KOPT-K1 (cell line): Measurements from ENCODE around the gene CYB561D1.

Experiments used
- H3K27ac ChIP-seq: fragments of 200-600 bp; sonication (generic); 2 replicates; pipeline ENCODE4 v1.5.1; 2016; ENCODE audit warnings: antibody characterized with exemption, mild to moderate bottlenecking, low read depth, low read length; ENCODE audit not compliant: poor library complexity, severe bottlenecking
- H3K36me3 ChIP-seq: fragments of 200-600 bp; sonication (generic); 2 replicates; pipeline ENCODE4 v1.5.1; 2017; ENCODE audit warnings: antibody characterized with exemption, mild to moderate bottlenecking, low read length, moderate library complexity; ENCODE audit not compliant: insufficient read depth
- H3K9me3 ChIP-seq: fragments of 200-600 bp; sonication (generic); 2 replicates; pipeline ENCODE4 v1.5.1; 2017; ENCODE audit warnings: antibody characterized with exemption, low read length, mild to moderate bottlenecking; ENCODE audit not compliant: insufficient read depth, poor library complexity, severe bottlenecking

Gene CYB561D1

DNA sequence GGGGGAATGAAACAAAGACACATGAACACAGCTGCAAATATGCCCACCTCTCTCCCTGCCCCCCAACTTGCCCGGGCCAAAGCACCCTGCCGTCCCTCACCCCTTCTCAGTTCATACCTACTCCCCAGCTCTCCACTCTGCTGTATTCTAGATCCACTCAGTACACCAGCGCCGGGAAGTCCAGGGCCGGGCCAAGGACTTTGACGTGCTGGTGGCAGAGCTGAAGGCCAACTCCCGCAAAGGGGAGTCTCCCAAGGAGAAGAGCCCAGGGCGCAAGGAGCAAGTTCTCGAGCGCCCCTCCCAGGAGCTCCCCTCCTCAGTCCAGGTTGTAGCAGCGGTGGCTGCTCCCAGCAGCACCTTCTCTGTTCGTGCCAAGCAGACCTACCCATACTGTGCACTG lies 5.2 kb upstream of the CYB561D1 start:
- peaks cover 55% of the 10 kb centered on the region; the same call in 1 of the 2 replicates for H3K36me3 ChIP-seq
- no peak overlapping the region for H3K27ac ChIP-seq
- no peaks in the 10 kb centered on the region for H3K9me3 ChIP-seq

DNA sequence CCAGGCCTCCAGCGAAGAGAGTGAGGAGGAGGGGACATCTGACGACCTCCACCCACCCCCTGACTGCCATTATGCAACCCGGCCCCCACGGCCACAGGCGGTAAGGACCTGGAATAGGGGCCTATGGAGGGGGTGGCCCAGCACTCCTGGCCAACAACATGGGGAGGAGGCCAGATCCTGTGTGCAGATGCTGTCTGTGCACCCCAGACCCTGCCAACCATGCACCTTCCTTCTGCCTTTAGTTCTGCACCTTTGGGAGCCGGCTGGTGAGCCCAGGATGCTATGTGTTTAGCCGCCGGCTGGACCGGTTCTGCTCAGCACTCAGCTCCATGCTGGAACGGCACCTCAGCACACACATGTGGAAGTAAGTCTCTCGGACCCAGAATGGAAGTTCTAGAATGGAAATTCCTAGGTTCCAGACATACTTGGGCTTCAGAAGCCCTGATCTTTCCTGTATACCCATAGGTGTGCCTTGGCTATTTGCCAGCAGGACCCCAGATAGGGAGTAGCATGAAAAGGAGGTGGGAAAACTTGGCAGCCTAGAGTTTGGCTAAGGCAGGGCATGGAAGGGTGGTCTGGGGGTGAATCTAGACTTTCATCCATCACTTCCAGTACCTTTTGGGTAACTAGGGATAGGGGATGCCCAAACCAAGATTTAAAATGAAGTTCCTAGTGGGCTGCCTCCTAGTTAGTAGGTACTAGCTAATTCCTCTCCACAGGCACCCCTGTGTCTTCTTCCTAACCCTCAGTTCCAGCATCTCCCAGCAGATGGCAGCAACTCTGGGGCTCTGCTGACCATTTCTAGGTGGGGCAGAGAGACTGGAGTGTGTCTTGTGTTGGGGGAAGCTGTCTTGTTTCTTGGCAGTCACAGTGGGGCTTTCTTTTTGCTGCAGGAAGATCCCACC lies 3.6 kb upstream of the CYB561D1 start:
- no peaks in the 10 kb centered on the region for H3K9me3 ChIP-seq
- H3K36me3 ChIP-seq, result peaks cover 55% of the 10 kb centered on the region; the same call in 1 of the 2 replicates
- no peak overlapping the region for H3K27ac ChIP-seq

DNA sequence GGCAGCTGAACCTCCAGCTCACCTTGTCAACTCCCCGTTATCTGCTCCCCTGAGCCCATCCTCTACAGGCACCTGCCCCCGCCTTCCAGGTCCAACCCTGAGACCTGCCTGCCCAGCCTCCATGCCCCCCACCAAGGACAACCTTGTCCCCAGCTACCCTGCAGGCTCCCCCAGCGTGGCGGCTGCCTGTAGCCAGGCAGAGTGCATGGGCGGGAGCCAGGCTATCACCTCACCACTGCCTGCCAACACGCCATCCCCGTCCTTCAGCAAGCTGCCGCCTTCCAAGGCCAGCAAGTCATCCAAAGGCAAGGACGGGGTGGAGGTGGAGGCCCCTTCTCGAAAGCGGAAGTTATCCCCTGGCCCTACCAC lies 3.0 kb upstream of the CYB561D1 start:
- Histone ChIP-seq H3K36me3 (peaks cover 60% of the 10 kb centered on the region; the same call in 1 of the 2 replicates), H3K27ac (no peak overlapping the region), H3K9me3 (no peaks in the 10 kb centered on the region)

GRCh38 chr1:109491372-109491771 lies 2.5 kb upstream of the CYB561D1 start:
- no peak overlapping the region for H3K27ac ChIP-seq
- no peaks in the 10 kb centered on the region for H3K9me3 ChIP-seq
- peaks cover 61% of the 10 kb centered on the region for H3K36me3 ChIP-seq

- no peaks in the 10 kb centered on the region for H3K9me3 ChIP-seq
- peaks cover 62% of the 10 kb centered on the region for H3K36me3 ChIP-seq
- H3K27ac ChIP-seq, result no peak overlapping the region
These were observed 1.1 kb upstream of the CYB561D1 start for GRCh38 chr1:109492779-109493178.

DNA sequence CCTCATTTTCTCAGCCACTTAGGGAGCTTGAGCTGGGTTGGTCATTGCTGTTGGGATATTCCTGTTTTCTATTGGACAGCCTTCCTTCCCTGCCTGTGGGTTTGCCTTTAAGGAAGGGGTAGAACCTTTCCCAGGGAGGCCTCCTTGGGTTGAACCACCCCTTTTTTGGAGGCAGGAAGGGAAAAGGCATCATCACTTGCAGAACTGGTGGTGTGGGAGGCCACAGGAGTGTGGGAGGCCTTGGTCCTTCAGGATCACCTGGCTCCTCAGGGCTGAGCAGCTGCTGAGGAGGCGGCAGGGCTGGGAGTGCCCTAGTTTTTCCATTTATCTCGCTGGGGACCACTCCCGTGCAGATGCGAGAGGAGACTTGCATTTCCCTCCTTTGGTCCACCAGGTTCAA lies 667 bp upstream of the CYB561D1 start:
- Histone ChIP-seq H3K27ac (peak overlapping the region; percentile 78), H3K9me3 (no peaks in the 10 kb centered on the region), H3K36me3 (peaks cover 62% of the 10 kb centered on the region)

- Histone ChIP-seq H3K9me3 (no peaks in the 10 kb centered on the region), H3K36me3 (peaks cover 50% of the 10 kb centered on the region), H3K27ac (no peak overlapping the region)
These were observed 1.8 kb downstream of the CYB561D1 start for GRCh38 chr1:109495738-109496137.

DNA sequence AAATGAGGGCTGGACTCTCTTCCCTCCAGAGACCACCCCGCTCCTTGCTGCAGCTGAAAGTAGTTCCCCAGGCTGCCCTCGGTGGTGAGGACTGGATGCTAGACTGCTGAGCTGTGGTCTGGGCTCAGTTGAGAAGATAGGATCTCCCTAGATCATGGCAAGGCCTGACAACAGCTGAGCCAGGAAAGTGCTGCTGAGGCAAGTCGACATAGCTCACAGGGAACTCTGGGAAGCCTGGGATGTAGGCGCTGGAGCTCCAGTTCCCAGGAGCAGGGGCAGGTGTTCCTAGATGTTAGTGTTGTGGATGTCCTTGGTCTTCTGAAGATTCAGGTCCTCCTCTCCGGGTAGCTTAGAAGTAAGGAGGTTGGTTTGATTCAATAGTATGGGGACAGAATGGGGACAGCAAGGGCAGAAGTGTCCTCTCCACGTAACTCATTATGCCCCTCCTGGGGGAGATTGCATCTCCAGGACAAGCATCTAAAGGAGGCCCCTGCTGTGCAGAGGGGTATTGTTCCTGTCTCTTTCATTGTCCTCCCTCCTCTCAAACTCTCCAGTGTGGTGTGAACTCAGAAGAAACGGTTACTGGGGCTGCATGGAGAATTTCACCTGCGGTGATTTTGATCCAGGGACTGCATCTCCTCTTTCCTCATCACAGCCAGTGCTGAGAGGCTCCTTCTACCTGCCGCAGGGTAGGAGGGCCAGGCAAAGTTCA lies 3.7 kb downstream of the CYB561D1 start:
- Histone ChIP-seq H3K27ac (no peak overlapping the region), H3K9me3 (no peaks in the 10 kb centered on the region), H3K36me3 (peaks cover 44% of the 10 kb centered on the region)

DNA sequence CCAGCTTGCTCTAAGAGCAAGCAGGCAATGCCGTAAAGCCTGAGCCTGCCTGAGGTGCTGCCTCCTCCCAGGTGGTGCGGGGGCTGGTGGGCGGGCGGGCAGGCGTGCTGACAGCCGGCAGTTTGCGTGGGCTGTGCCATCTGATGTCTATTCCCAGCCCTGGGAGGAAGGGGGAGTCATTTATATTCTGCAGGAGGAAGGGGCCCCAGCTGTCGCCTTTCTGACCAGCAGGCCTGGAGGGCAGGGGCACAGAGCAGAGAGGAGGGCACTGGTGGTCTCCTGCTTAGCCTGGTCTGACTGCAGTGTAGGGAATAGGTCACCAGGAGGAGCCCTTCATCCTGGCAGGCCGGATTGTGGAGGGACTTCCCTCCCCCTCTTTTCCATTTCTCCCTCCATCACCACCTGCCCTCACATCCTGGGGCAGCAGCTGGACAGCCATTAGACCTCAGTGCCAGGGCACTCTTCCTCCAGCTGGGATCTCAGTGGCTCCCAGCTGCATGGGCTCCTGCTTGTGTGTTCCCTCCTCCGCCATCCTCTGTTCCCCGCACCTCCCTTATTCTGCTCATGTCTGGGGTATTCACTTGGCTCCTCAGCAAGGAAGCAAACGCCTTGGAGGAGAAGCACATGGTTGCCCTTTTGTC lies 4.4 kb downstream of the CYB561D1 start:
- Histone ChIP-seq H3K36me3 (peaks cover 44% of the 10 kb centered on the region), H3K27ac (no peak overlapping the region), H3K9me3 (no peaks in the 10 kb centered on the region)

DNA sequence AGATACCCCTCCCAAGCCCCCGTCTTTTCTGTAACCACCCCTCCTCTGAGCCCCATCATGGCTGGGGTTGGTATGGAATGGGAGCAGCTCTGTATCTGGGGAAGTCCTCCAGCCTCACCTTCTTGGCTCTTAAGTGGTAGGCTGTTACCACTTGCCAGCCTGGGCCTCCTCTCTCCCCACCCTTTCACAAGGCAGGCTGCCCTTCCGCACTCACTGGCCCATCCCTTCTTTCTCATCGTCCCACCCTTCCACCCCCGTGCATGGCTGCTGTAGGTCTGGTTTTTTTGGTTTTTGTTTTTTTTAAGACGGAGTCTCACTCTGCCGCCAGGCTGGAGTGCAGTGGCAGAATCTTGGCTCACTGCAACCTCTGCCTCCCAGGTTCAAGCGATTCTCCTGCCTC lies 5.2 kb downstream of the CYB561D1 start:
- Histone ChIP-seq H3K27ac (no peak overlapping the region), H3K36me3 (peaks cover 44% of the 10 kb centered on the region), H3K9me3 (no peaks in the 10 kb centered on the region)

DNA sequence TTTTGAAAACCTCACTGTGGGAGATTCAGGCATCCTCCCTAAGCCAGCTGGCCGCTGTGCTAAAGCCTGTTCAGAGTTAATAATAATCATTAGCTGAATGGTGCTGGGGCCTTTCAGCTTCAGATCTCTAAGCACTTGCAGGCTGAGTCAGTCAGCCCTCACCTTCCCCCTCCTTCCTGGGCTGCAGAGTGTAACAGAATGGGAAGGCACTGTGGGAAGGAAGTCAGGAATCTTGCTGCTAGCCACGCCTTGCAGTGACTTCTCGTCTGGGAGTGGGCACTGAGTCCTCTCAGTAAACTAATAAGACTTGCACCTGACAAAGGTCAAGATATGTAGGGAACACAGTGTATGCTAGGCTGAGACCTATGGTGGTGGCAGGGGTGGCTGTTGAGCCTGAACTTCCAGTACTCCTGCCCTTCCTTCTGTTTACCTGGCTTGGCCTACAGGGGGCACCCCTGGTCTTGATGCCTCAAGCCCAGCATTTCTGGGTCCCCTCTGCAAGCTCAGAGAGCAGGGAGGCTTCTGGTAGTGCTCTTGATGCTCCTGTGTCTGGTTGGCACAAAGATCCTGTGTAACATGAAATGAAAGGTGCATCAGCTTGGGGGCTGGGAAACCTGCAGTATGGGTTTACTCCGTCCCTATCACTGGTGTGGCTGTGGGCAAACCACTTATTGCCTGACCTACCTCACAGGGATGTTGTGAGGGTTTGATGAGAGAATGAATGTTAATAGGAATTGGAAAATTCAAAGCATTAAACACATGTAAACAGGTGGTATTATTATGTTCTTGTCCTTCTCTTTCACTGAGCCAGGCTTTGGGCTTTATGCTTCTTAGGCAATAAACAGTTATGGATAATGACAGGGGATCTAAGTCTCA lies 6.0 kb downstream of the CYB561D1 start:
- Histone ChIP-seq H3K27ac (no peak overlapping the region), H3K9me3 (no peaks in the 10 kb centered on the region), H3K36me3 (peaks cover 44% of the 10 kb centered on the region)

GRCh38 chr1:109500941-109501381 lies 7.1 kb downstream of the CYB561D1 start:
- H3K36me3 ChIP-seq, result peaks cover 39% of the 10 kb centered on the region
- H3K27ac ChIP-seq, result peak overlapping the region; percentile 48
- no peaks in the 10 kb centered on the region for H3K9me3 ChIP-seq

- H3K36me3 ChIP-seq, result peaks cover 30% of the 10 kb centered on the region
- H3K27ac ChIP-seq, result peak overlapping the region; percentile 48
- H3K9me3 ChIP-seq, result no peaks in the 10 kb centered on the region
These were observed 7.9 kb downstream of the CYB561D1 start for GRCh38 chr1:109501644-109502363.

DNA sequence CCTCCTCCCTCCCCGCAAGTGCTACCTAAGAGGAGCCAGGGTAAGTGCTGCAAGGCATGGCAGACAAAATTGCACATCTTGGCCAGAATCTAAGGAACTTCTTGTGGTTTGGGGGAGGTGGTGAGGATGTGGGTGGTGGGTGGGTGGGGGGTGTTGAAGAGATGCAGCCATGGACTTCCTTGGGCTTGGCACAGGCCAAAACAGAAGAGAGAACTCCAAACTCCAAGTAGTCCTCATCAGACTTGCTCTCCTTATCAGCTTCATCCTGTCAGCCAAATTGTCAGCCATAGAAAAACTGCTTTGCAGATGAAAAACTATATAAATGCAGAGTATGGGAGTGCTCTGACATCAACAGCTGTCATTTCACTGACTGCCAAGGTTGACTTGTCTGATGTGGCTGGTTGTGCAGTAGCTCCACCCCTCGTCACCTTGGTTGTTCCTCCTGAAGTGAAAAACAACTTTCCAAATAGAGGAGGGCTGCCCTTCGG lies 8.5 kb downstream of the CYB561D1 start:
- Histone ChIP-seq H3K36me3 (peaks cover 24% of the 10 kb centered on the region), H3K27ac (peak overlapping the region; percentile 48), H3K9me3 (no peaks in the 10 kb centered on the region)
